HepG2 (cell line): ENCODE data around the gene GIN1. TPM values are rescaled to one million over a fixed set of nuclear protein-coding genes. Genes with fewer than 3 reads are reported as not detected.

ENCODE experiments used
- ATAC-seq: fragments of 200-7000 bp; cut with Tn5 transposase; 3 replicates; pipeline ENCODE4 v1.9.1; 2020; ENCODE audit warnings: mild to moderate bottlenecking, moderate library complexity
- BruUV-seq: library from RNA; stranded (reverse); fragments of 400-500 nt; replicated peaks from 2 replicates; lab custom pipeline; 2021; lab: Mats Ljungman, UMichigan
- CTCF ChIA-PET: fragments of 300-600 bp; formaldehyde crosslinking; extraction: SDS; loops from one replicate; lab custom pipeline; 2021; ENCODE audit warnings: low total read pairs, inconsistent platforms, low intra/inter-chr PET ratio; lab: Yijun Ruan, JAX
- POLR2A ChIA-PET: fragments of 350-600 bp; sonication (Branson Sonifier 250); formaldehyde crosslinking; loops from one replicate; lab custom pipeline; 2020; ENCODE audit warnings: antibody characterized with exemption, inconsistent platforms; lab: Yijun Ruan, JAX
- DNase-seq: peaks from one replicate; pipeline ENCODE4 v3.0.0-alpha.2; 2015; ENCODE audit warnings: low spot score
- FAIRE-seq: peaks from 3 replicates; lab custom pipeline; 2011; peaks lifted over from hg19 to GRCh38; lab: Jason Lieb, UNC
- H2AFZ ChIP-seq: one replicate; pipeline ENCODE4 v1.6.1; 2011; ENCODE audit warnings: low read length, inconsistent platforms
- H3K27ac ChIP-seq: fragments of 300-600 bp; 3 replicates; pipeline ENCODE4 v1.8.0; 2011; ENCODE audit warnings: mixed run types, mild to moderate bottlenecking, mixed read lengths, low read length, inconsistent platforms; ENCODE audit not compliant: insufficient read depth; ENCODE audit errors: extremely low read length
- H3K27me3 ChIP-seq, 2 experiments: fragments of 200-600 bp in 1 of 2; 2 replicates in 1 of 2; 3 replicates in 1 of 2; pipeline versions ENCODE4 v1.6.0 to v1.8.0; 2011; ENCODE audit warnings: low read length in 2 of 2, mild to moderate bottlenecking in 2 of 2, moderate library complexity in 2 of 2, inconsistent platforms in 1 of 2; ENCODE audit not compliant: insufficient read depth in 2 of 2, control insufficient read depth in 1 of 2
- H3K36me3 ChIP-seq, 2 experiments: fragments of 200-600 bp in 1 of 2; replicated peaks in 1 of 2; 2 replicates in 1 of 2; 3 replicates in 1 of 2; pipeline versions ENCODE4 v1.5.1 to v1.8.0; 2011; ENCODE audit warnings: low read length in 2 of 2, inconsistent platforms in 1 of 2; ENCODE audit not compliant: insufficient read depth in 2 of 2, control insufficient read depth in 1 of 2
- H3K4me1 ChIP-seq: 2 replicates; pipeline ENCODE4 v1.5.1; 2012; ENCODE audit warnings: low read length, inconsistent platforms; ENCODE audit not compliant: insufficient read depth
- H3K4me2 ChIP-seq: 2 replicates; pipeline ENCODE4 v1.6.0; 2011; ENCODE audit warnings: low read depth, low read length, inconsistent platforms
- H3K4me3 ChIP-seq, 3 experiments: fragments of 200-600 bp in 1 of 3; sonication (generic), shearing (Covaris generic) in 1 of 3; replicated peaks in 1 of 3; 2 replicates each; pipeline ENCODE4 v1.5.1; 2011 to 2016; ENCODE audit warnings: low read length in 3 of 3, inconsistent platforms in 2 of 3, low read depth in 2 of 3, mild to moderate bottlenecking in 2 of 3, control low read depth in 1 of 3, mixed read lengths in 1 of 3; ENCODE audit not compliant: insufficient read depth in 1 of 3
- H3K79me2 ChIP-seq: one replicate; pipeline ENCODE4 v1.6.1; 2011; ENCODE audit warnings: low read length, inconsistent platforms; ENCODE audit not compliant: insufficient read depth
- H3K9ac ChIP-seq: 2 replicates; pipeline ENCODE4 v1.6.0; 2011; ENCODE audit warnings: mild to moderate bottlenecking, low read depth, low read length, inconsistent platforms; ENCODE audit not compliant: insufficient read depth
- H3K9me3 ChIP-seq: 2 replicates; pipeline ENCODE4 v1.5.1; 2012; ENCODE audit warnings: mild to moderate bottlenecking, low read length
- H4K20me1 ChIP-seq: 2 replicates; pipeline ENCODE4 v1.6.0; 2011; ENCODE audit warnings: inconsistent platforms, mild to moderate bottlenecking, low read length, moderate library complexity; ENCODE audit not compliant: insufficient read depth
- KLF11 ChIP-seq: IDR thresholded peaks from 2 replicates; pipeline ENCODE4 v1.6.1; 2016; ENCODE audit warnings: missing compliant biosample characterization
- KMT2B ChIP-seq: IDR thresholded peaks from 2 replicates; pipeline ENCODE4 v1.6.1; 2016; ENCODE audit warnings: missing genetic modification reagents, missing compliant biosample characterization
- MED8 ChIP-seq: sonication (generic); formaldehyde crosslinking; IDR thresholded peaks from 2 replicates; pipeline ENCODE4 v1.8.1; 2023; ENCODE audit warnings: mild to moderate bottlenecking, missing genetic modification reagents; ENCODE audit not compliant: insufficient replicate concordance
- SYNCRIP ChIP-seq: fragments of 200-400 bp; formaldehyde crosslinking; IDR thresholded peaks from 2 replicates; pipeline ENCODE4 v1.6.1; 2018; ENCODE audit warnings: mild to moderate bottlenecking, low read depth, low read length; ENCODE audit not compliant: insufficient read depth
- ZNF484 ChIP-seq: sonication (generic); formaldehyde crosslinking; IDR thresholded peaks from 2 replicates; pipeline ENCODE4 v1.5.1; 2020; ENCODE audit warnings: mild to moderate bottlenecking, low read depth, missing genetic modification reagents, borderline replicate concordance
- ZNF713 ChIP-seq: sonication (generic); formaldehyde crosslinking; IDR thresholded peaks from 2 replicates; pipeline ENCODE4 v1.4.0; 2020; ENCODE audit warnings: mild to moderate bottlenecking, missing genetic modification reagents
- in situ Hi-C: cut with HindIII; loops from 2 replicates; pipeline ENCODE4 v1.10.0; 2017; ENCODE audit warnings: low pct_unique_long_range_greater_than_20kb; ENCODE audit not compliant: extremely low pct_ligation_motif_present
- intact Hi-C: fragments of 100-400 bp; cut with micrococcal nuclease; formaldehyde crosslinking; loops from one replicate; pipeline ENCODE4 v1.10.0; 2022; ENCODE audit not compliant: unreplicated experiment
- polyA plus RNA-seq, 8 experiments: library from polyadenylated mRNA; depleted of rRNA in 3 of 8; stranded (reverse) in 7 of 8; unstranded in 1 of 8; fragments of >200 nt; fragmentation: Illumina TruSeq in 4 of 8; extraction: Trizol in 4 of 8; gene quantifications; 2 replicates each; pipeline versions ENCODE4 v1.2.1 to v1.2.3, GENCODE V29; 2011 to 2016; ENCODE audit warnings: low read depth in 4 of 8, missing spikeins in 1 of 8, mixed read lengths in 1 of 8; ENCODE audit not compliant: insufficient read depth in 1 of 8
- total RNA-seq, 5 experiments: library from RNA; depleted of rRNA; stranded (reverse); fragments of >200 nt; fragmentation: Illumina TruSeq; extraction: Trizol; gene quantifications; 2 replicates each; pipeline ENCODE4 v1.2.3, GENCODE V29; 2016; ENCODE audit warnings: low read depth in 1 of 5
- TF ChIP-seq, protein P1 (sequence below): sonication (generic); formaldehyde crosslinking; IDR thresholded peaks from 2 replicates; pipeline ENCODE4 v1.4.0; 2020; ENCODE audit warnings: mild to moderate bottlenecking, missing genetic modification reagents
- TF ChIP-seq, protein P2 (sequence below): sonication (generic); formaldehyde crosslinking; IDR thresholded peaks from 2 replicates; pipeline ENCODE4 v1.9.0; 2021; ENCODE audit warnings: mild to moderate bottlenecking, missing genetic modification reagents

GIN1 gene
- total and polyA plus RNA-seq, 2 of the 13 experiments (the other 11 are each of a cell fraction or from before 2014, with no cell fraction given): 1.7 to 7.7 TPM

DNA sequence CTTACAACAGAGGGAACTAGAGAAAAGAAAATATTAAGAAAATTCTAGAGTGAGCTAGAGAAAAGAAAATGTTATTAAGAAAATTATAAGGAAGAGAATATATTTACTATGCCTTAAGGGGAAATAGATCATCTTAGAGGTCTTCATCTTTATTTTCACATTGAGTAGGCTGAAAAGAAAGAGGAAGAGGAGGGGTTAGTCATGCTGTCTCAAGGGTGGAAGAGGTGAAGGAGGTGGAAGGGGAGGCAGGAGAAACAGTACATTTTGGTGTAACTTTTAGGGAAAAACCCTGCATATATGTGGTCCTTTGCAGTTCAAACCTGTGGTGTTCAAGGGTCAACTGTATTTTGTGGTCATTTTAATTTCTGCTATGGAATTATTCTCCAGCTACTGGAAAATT is 46.8 kb upstream of the GIN1 start:
- Histone ChIP-seq H3K36me3 (peaks cover 0 to 17% of the 10 kb centered on the region in 2 experiments; a peak in 2 of 5 replicates), H3K4me3 (no peak overlapping the region), H4K20me1 (no peaks in the 10 kb centered on the region), H2AFZ (no peak overlapping the region), H3K4me2 (no peak overlapping the region), H3K9ac (no peak overlapping the region), H3K4me1 (no peaks in the 10 kb centered on the region), H3K9me3 (no peaks in the 10 kb centered on the region), H3K79me2 (no peaks in the 10 kb centered on the region), H3K27me3 (no peaks in the 10 kb centered on the region), H3K27ac (no peak overlapping the region)
- in situ Hi-C loops: no loop called here
- intact Hi-C loops: no loop called here
- ChIA-PET POLR2A (no interaction called here), CTCF (no interaction called here)
- no peak for TF ChIP-seq SYNCRIP
- TF ChIP-seq KLF11: no peak
- TF ChIP-seq, protein P1, sequence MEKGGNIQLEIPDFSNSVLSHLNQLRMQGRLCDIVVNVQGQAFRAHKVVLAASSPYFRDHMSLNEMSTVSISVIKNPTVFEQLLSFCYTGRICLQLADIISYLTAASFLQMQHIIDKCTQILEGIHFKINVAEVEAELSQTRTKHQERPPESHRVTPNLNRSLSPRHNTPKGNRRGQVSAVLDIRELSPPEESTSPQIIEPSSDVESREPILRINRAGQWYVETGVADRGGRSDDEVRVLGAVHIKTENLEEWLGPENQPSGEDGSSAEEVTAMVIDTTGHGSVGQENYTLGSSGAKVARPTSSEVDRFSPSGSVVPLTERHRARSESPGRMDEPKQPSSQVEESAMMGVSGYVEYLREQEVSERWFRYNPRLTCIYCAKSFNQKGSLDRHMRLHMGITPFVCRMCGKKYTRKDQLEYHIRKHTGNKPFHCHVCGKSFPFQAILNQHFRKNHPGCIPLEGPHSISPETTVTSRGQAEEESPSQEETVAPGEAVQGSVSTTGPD (CRISPR knock-in tag): no peak
- no peak for TF ChIP-seq ZNF713 (CRISPR knock-in tag)
- TF ChIP-seq ZNF484: no peak
- TF ChIP-seq, protein P2, sequence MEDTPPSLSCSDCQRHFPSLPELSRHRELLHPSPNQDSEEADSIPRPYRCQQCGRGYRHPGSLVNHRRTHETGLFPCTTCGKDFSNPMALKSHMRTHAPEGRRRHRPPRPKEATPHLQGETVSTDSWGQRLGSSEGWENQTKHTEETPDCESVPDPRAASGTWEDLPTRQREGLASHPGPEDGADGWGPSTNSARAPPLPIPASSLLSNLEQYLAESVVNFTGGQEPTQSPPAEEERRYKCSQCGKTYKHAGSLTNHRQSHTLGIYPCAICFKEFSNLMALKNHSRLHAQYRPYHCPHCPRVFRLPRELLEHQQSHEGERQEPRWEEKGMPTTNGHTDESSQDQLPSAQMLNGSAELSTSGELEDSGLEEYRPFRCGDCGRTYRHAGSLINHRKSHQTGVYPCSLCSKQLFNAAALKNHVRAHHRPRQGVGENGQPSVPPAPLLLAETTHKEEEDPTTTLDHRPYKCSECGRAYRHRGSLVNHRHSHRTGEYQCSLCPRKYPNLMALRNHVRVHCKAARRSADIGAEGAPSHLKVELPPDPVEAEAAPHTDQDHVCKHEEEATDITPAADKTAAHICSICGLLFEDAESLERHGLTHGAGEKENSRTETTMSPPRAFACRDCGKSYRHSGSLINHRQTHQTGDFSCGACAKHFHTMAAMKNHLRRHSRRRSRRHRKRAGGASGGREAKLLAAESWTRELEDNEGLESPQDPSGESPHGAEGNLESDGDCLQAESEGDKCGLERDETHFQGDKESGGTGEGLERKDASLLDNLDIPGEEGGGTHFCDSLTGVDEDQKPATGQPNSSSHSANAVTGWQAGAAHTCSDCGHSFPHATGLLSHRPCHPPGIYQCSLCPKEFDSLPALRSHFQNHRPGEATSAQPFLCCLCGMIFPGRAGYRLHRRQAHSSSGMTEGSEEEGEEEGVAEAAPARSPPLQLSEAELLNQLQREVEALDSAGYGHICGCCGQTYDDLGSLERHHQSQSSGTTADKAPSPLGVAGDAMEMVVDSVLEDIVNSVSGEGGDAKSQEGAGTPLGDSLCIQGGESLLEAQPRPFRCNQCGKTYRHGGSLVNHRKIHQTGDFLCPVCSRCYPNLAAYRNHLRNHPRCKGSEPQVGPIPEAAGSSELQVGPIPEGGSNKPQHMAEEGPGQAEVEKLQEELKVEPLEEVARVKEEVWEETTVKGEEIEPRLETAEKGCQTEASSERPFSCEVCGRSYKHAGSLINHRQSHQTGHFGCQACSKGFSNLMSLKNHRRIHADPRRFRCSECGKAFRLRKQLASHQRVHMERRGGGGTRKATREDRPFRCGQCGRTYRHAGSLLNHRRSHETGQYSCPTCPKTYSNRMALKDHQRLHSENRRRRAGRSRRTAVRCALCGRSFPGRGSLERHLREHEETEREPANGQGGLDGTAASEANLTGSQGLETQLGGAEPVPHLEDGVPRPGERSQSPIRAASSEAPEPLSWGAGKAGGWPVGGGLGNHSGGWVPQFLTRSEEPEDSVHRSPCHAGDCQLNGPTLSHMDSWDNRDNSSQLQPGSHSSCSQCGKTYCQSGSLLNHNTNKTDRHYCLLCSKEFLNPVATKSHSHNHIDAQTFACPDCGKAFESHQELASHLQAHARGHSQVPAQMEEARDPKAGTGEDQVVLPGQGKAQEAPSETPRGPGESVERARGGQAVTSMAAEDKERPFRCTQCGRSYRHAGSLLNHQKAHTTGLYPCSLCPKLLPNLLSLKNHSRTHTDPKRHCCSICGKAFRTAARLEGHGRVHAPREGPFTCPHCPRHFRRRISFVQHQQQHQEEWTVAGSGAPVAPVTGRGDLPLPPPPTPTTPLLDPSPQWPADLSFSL (CRISPR knock-in tag): no peak
- no peak for TF ChIP-seq KMT2B (CRISPR knock-in tag)
- TF ChIP-seq MED8 (CRISPR knock-in tag): no peak
- no peak for DNase-seq
- no peak for FAIRE-seq
- no TSS peak for BruUV-seq
- ATAC-seq: no peak
